Measurements from ENCODE around the gene NCKIPSD.
"Not testable (repeated sequence)": the region's sequence is repeated elsewhere in the genome, so short reads cannot be mapped to it uniquely, and the experiment has no call there.

The NCKIPSD gene

GRCh38 chr3:48685603-48686511 lies at the start of gene NCKIPSD:
Gene NCKIPSD (minus strand): TSS chr3:48685915. CDS start chr3:48685807, 108 bp downstream.
- peak; percentile 97 for DNase-seq (ENCODE audit: low spot score)
- TF ChIP-seq, protein P1, sequence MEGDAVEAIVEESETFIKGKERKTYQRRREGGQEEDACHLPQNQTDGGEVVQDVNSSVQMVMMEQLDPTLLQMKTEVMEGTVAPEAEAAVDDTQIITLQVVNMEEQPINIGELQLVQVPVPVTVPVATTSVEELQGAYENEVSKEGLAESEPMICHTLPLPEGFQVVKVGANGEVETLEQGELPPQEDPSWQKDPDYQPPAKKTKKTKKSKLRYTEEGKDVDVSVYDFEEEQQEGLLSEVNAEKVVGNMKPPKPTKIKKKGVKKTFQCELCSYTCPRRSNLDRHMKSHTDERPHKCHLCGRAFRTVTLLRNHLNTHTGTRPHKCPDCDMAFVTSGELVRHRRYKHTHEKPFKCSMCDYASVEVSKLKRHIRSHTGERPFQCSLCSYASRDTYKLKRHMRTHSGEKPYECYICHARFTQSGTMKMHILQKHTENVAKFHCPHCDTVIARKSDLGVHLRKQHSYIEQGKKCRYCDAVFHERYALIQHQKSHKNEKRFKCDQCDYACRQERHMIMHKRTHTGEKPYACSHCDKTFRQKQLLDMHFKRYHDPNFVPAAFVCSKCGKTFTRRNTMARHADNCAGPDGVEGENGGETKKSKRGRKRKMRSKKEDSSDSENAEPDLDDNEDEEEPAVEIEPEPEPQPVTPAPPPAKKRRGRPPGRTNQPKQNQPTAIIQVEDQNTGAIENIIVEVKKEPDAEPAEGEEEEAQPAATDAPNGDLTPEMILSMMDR (IDR thresholded peaks at IDR 0.05; ENCODE audit: extremely low read depth, missing control alignments): peak; percentile 92

DNA sequence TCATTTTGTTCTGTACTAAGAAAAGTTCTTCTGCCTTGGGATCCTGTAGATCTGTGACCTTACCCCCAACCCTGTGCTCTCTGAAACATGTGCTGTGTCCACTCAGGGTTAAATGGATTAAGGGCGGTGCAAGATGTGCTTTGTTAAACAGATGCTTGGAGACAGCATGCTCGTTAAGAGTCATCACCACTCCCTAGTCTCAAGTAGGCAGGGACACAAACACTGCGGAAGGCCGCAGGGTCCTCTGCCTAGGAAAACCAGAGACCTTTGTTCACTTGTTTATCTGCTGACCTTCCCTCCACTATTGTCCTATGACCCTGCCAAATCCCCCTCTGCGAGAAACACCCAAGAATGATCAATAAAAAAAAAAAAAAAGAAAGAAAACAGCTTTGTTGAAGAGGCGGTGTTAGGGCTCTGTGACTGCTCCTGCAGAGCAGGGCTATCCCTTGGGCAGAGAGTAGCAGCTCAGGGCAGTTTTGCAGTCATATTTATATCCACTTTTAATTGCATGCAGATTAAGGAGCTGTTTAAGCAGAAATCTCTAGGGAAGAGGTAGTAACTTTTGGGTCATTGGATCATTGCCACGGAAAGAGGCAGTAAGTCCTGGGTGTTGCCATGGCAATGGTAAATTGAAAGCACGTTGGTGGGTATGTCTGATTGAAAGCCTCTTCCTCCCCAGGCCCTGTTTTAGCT lies 49.5 kb upstream of the NCKIPSD start:
- not testable (repeated sequence) for DNase-seq (ENCODE audit: low spot score)

DNA sequence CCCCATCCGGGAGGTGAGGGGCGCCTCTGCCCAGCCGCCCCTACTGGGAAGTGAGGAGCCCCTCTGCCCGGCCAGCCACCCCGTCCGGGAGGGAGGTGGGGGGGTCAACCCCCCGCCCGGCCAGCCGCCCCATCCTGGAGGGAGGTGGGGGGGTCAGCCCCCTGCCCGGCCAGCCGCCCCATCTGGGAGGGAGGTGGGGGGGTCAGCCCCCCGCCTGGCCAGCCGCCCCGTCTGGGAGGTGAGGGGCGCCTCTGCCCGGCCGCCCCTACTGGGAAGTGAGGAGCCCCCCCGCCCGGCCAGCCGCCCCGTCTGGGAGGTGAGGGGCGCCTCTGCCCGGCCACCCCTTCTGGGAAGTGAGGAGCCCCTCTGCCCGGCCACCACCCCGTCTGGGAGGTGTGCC lies 48.8 kb upstream of the NCKIPSD start:
- not testable (repeated sequence) for DNase-seq (ENCODE audit: low spot score)

DNA sequence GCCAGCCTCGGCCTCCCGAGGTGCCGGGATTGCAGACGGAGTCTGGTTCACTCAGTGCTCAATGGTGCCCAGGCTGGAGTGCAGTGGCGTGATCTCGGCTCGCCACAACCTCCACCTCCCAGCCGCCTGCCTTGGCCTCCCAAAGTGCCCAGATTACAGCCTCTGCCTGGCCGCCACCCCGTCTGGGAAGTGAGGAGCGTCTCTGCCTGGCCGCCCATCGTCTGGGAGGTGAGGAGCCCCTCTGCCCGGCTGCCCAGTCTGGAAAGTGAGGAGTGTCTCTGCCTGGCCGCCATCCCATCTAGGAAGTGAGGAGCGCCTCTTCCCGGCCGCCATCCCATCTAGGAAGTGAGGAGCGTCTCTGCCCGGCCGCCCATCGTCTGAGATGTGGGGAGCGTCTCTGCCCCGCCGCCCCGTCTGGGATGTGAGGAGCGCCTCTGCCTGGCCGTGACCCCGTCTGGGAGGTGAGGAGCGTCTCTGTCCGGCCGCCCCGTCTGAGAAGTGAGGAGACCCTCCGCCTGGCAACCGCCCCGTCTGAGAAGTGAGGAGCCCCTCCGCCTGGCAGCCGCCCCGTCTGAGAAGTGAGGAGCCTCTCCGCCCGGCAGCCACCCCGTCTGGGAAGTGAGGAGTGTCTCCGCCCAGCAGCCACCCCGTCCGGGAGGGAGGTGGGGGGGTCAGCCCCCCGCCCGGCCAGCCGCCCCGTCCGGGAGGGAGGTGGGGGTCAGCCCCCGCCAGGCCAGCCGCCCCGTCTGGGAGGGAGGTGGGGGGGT lies 48.2 kb upstream of the NCKIPSD start:
- not testable (repeated sequence) for DNase-seq (ENCODE audit: low spot score)

DNA sequence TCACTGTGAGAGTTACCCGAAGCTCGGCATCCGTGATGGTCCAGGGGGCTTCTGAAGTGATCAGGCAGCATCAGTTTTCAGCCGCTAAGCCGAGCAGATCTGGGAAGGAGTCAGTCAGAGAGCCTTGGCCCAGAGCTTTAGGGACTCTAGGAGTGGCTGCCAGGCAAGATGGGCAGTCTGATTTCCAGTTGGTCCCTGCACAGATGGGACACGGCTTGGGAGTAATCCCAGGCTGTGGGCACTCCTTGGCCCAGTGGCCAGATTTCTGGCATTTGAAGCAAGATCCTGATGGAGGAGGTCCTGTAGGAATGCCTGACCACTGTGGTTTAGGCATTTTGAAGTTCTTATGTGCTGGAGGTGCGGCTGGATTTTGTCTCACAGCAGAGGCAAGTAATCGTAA lies 41.8 kb upstream of the NCKIPSD start:
- TF ChIP-seq, protein P1 (IDR thresholded peaks at IDR 0.05; ENCODE audit: extremely low read depth, missing control alignments): no peak
- no peak for DNase-seq (ENCODE audit: low spot score)

DNA sequence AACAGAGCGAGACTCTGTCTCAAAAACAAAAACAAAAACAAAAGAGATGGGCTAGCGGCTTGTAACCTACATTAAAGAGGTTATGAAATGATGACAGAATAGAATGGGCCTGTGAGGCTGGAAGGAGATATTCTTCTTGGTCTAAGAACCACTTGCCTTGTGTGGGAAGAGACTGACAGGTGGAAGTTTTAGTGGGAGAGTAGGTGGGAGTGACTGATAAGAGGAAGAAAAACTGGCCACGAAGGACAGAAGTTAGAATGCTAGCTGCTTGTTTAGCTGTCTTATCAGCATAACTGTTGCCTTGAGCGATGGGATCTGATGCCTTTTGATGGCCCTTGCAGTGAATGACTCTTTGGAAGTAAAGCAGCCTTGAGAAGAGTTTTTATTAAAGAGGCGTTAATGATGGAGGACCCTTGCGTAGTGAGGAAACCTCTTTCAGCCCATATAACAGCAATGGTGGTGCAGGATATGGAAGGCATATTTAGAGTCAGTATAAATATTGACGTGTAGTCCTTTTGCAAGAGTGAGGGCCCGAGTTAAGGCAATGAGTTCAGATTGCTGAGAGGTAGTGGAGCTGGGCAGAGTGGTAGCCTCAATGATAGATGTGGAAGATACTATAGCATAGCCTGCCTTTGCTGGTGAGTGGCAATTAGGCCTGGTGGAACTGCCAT lies 39.6 kb upstream of the NCKIPSD start:
- not testable (repeated sequence) for DNase-seq (ENCODE audit: low spot score)

GRCh38 chr3:48723725-48724124 lies 38.0 kb upstream of the NCKIPSD start:
- no peak for DNase-seq (ENCODE audit: low spot score)
- TF ChIP-seq, protein P1 (IDR thresholded peaks at IDR 0.05; ENCODE audit: extremely low read depth, missing control alignments): no peak

GRCh38 chr3:48723293-48723692 lies 37.6 kb upstream of the NCKIPSD start:
- not testable (repeated sequence) for DNase-seq (ENCODE audit: low spot score)

- TF ChIP-seq, protein P1 (IDR thresholded peaks at IDR 0.05; ENCODE audit: extremely low read depth, missing control alignments): no peak
Observed at GRCh38 chr3:48716982-48717746, 31.4 kb upstream of the NCKIPSD start, which contains the start of gene IP6K2. Gene IP6K2 (minus strand): TSS chr3:48717221. CDS start chr3:48695291, 21,930 bp downstream.

More at GRCh38 chr3:48716982-48717746, 31.4 kb upstream of the NCKIPSD start, which contains the start of gene IP6K2:
- peak; percentile 96 for DNase-seq (ENCODE audit: low spot score)

Measured in GM20000 (cell line).